Karpas-422 (cell line): ENCODE measurements around the gene CTBP2. TPM values are rescaled to one million over a fixed set of nuclear protein-coding genes. Genes with fewer than 3 reads are reported as not detected.

Source experiments
- DNase-seq: peaks from one replicate; pipeline ENCODE4 v3.0.0-alpha.2; 2015
- H2AFZ ChIP-seq: fragments of 200-600 bp; sonication (generic); 2 replicates; pipeline ENCODE4 v1.6.1; 2014; ENCODE audit warnings: antibody characterized with exemption, low read length, mixed read lengths
- H3K27ac ChIP-seq: fragments of 200-600 bp; sonication (generic); 2 replicates; pipeline ENCODE4 v1.5.1; 2014; ENCODE audit warnings: mild to moderate bottlenecking, low read length, moderate library complexity
- H3K27me3 ChIP-seq: fragments of 200-600 bp; sonication (generic); 2 replicates; pipeline ENCODE4 v1.6.1; 2014; ENCODE audit warnings: low read length, mixed read lengths
- H3K36me3 ChIP-seq: fragments of 200-600 bp; sonication (generic); 2 replicates; pipeline ENCODE4 v1.6.1; 2014; ENCODE audit warnings: low read length, mixed read lengths; ENCODE audit not compliant: insufficient read depth
- H3K4me1 ChIP-seq: fragments of 200-600 bp; sonication (generic); 2 replicates; pipeline ENCODE4 v1.6.1; 2014; ENCODE audit warnings: mild to moderate bottlenecking, low read length, mixed read lengths
- H3K4me2 ChIP-seq: fragments of 200-600 bp; sonication (generic); 2 replicates; pipeline ENCODE4 v1.6.1; 2014; ENCODE audit warnings: low read length, low read depth, mild to moderate bottlenecking; ENCODE audit not compliant: poor library complexity, severe bottlenecking
- H3K4me3 ChIP-seq: fragments of 200-600 bp; sonication (generic); 2 replicates; pipeline ENCODE4 v1.5.1; 2014; ENCODE audit warnings: mild to moderate bottlenecking, antibody characterized with exemption, low read length, mixed read lengths
- H3K79me2 ChIP-seq: fragments of 200-600 bp; sonication (generic); 2 replicates; pipeline ENCODE4 v1.6.1; 2014; ENCODE audit warnings: mild to moderate bottlenecking, low read length, mixed read lengths
- H3K9ac ChIP-seq: fragments of 200-600 bp; sonication (generic); 2 replicates; pipeline ENCODE4 v1.6.0; 2014; ENCODE audit warnings: low read length
- H3K9me2 ChIP-seq: fragments of 200-600 bp; sonication (generic), shearing (Covaris generic); replicated peaks from 2 replicates; pipeline ENCODE4 v1.6.0; 2014; ENCODE audit warnings: mild to moderate bottlenecking, low read length, moderate library complexity; ENCODE audit not compliant: insufficient read depth
- H3K9me3 ChIP-seq: fragments of 300-700, 200-600 bp; sonication (generic); 2 replicates; pipeline ENCODE4 v1.6.1; 2014; ENCODE audit warnings: low read length, mixed read lengths
- H4K20me1 ChIP-seq: fragments of 200-600 bp; sonication (generic); 2 replicates; pipeline ENCODE4 v1.6.1; 2014; ENCODE audit warnings: mild to moderate bottlenecking, antibody characterized with exemption, low read length, low read depth; ENCODE audit not compliant: insufficient read depth
- total RNA-seq: library from RNA; depleted of rRNA; stranded (reverse); fragments of >200 nt; shearing (Covaris generic); gene quantifications from 2 replicates; pipeline ENCODE4 v1.2.3, GENCODE V29; 2014; ENCODE audit warnings: low replicate concordance

The CTBP2 gene
- total RNA-seq, 1 experiment from 2014 or later, result 0.15 TPM

DNA sequence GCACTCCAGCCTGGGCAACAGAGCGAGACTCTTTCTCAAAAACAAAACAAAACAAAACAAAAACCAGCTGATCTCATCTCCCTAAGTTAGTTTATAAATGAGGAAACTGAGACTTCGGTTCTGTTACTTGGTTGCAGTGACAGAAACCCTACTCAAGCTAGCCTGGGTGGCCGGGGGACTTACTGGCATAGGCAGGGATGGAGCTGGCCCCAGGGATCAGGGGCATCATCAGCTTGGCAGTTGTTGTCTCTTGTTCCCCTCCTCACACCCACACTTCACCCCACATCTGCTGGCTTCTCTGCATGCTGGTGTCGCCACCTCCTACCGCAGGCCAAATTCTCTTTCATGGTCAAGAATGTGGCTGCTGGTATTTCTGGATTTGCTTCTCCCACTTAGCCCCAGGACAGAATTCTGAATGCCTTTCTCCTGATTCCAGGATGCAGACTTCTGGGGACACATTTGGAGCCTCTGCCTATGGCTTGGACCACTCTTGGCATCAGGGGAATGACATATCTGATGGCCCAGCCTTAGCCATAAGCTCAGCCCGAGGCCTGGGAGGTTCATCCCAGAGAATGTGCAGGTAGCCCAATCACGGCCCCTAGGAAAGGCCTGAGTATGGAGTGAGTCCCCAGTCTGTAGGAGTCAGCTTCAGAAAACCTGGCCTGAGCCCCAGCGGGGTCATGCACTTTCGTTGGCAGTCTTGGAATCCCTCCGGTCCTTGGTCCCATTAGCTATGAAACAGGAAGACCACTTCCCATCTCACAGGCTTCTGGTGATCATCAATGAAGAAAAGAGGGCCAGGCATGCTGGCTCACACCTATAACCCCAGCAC, 41.6 kb upstream of the CTBP2 start:
- Histone ChIP-seq H3K27me3 (no peaks in the 10 kb centered on the region), H3K79me2 (no peaks in the 10 kb centered on the region), H3K9ac (no peak overlapping the region), H3K4me1 (no peaks in the 10 kb centered on the region), H3K9me3 (no peaks in the 10 kb centered on the region), H3K4me3 (no peak overlapping the region), H3K27ac (no peak overlapping the region), H2AFZ (no peak overlapping the region), H3K36me3 (no peaks in the 10 kb centered on the region), H3K4me2 (no peak overlapping the region), H4K20me1 (no peaks in the 10 kb centered on the region), H3K9me2 (no peaks in the 10 kb centered on the region)
- no peak for DNase-seq

DNA sequence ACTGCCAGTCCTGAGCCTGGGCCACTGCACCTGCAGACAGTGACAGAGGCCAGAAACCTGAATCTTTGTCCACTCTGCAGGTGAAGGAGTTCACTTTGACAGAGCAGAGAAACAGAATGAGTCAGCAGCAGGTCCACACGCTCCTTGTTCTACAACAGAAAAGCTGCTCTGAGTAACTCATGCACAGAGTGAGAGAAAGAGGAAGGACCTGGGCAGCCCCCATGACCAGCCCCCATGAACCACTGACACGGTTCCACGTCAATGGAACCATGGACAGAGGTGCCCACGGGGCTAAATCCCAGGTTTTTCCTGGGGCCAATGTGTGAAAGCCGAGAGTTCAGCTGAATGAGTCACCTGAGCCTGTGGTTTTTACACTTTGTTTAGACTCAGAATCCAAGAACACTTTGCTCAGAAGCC, 40.8 kb upstream of the CTBP2 start:
- H3K9me2 ChIP-seq, result no peaks in the 10 kb centered on the region
- no peaks in the 10 kb centered on the region for H3K79me2 ChIP-seq
- no peak overlapping the region for H3K4me3 ChIP-seq
- no peaks in the 10 kb centered on the region for H3K4me1 ChIP-seq
- no peak overlapping the region for H2AFZ ChIP-seq
- no peaks in the 10 kb centered on the region for H3K9me3 ChIP-seq
- H4K20me1 ChIP-seq, result no peaks in the 10 kb centered on the region
- no peaks in the 10 kb centered on the region for H3K27me3 ChIP-seq
- H3K36me3 ChIP-seq, result no peaks in the 10 kb centered on the region
- H3K9ac ChIP-seq, result no peak overlapping the region
- DNase-seq, result no peak
- no peak overlapping the region for H3K27ac ChIP-seq
- H3K4me2 ChIP-seq, result no peak overlapping the region

DNA sequence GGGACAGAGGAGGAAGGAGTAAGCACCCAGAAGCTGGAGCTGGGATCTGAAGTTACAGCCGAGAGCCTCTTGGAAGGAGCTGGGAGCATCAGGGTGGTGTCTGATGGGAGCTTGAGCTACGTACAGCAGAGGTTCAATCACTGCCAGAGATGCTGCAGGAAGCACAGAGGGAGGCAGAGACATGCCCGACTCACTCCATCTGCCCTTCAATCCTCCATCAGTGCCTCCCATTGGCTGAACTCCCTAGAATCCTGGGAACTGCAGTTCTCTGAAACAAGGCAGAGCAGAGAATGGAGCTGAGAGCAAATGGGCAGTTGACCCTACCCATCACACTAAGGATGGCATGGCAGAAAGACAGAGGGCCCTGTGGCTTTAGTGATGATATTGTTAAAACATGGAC, 40.0 kb upstream of the CTBP2 start:
- no peak overlapping the region for H3K9ac ChIP-seq
- no peak overlapping the region for H3K27ac ChIP-seq
- no peaks in the 10 kb centered on the region for H3K9me2 ChIP-seq
- H4K20me1 ChIP-seq, result no peaks in the 10 kb centered on the region
- no peak overlapping the region for H3K4me3 ChIP-seq
- H3K4me1 ChIP-seq, result no peaks in the 10 kb centered on the region
- no peak overlapping the region for H3K4me2 ChIP-seq
- no peak overlapping the region for H2AFZ ChIP-seq
- H3K9me3 ChIP-seq, result no peaks in the 10 kb centered on the region
- H3K27me3 ChIP-seq, result no peaks in the 10 kb centered on the region
- H3K79me2 ChIP-seq, result no peaks in the 10 kb centered on the region
- no peak for DNase-seq
- no peaks in the 10 kb centered on the region for H3K36me3 ChIP-seq

GRCh38 chr10:125199270-125199669, 38.9 kb upstream of the CTBP2 start:
- Histone ChIP-seq H4K20me1 (no peaks in the 10 kb centered on the region), H3K4me2 (no peak overlapping the region), H3K9me2 (no peaks in the 10 kb centered on the region), H3K4me1 (no peaks in the 10 kb centered on the region), H3K9me3 (no peaks in the 10 kb centered on the region), H3K79me2 (no peaks in the 10 kb centered on the region), H3K27me3 (no peaks in the 10 kb centered on the region), H3K9ac (no peak overlapping the region), H3K36me3 (no peaks in the 10 kb centered on the region), H3K27ac (no peak overlapping the region), H2AFZ (no peak overlapping the region), H3K4me3 (no peak overlapping the region)
- no peak for DNase-seq

DNA sequence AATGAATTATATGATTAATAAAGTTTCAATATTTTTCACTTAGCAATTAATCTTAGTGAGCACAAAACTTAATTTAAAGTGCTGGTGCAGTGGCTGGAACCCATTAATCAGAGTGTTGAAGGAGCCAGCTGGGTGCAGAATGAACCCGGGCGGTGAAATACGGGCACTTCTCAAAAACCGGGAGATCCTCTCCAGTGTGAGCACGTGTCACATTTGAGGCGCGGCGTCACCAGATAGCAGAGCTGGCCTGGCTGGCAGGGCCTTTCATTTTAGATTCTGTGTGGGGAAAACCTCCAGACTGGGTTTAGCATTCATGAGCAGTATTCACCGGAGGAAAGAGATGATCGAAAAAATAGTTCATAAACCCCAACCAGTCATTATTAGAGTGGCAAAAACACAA, 34.5 kb upstream of the CTBP2 start:
- no peak overlapping the region for H2AFZ ChIP-seq
- no peaks in the 10 kb centered on the region for H3K9me2 ChIP-seq
- H3K9me3 ChIP-seq, result no peaks in the 10 kb centered on the region
- no peak overlapping the region for H3K4me2 ChIP-seq
- no peaks in the 10 kb centered on the region for H3K4me1 ChIP-seq
- no peaks in the 10 kb centered on the region for H3K36me3 ChIP-seq
- H3K9ac ChIP-seq, result no peak overlapping the region
- no peaks in the 10 kb centered on the region for H3K79me2 ChIP-seq
- H3K27me3 ChIP-seq, result no peaks in the 10 kb centered on the region
- H4K20me1 ChIP-seq, result no peaks in the 10 kb centered on the region
- no peak overlapping the region for H3K4me3 ChIP-seq
- no peak for DNase-seq
- H3K27ac ChIP-seq, result no peak overlapping the region

GRCh38 chr10:125193306-125193877, 33.0 kb upstream of the CTBP2 start:
- Histone ChIP-seq H3K4me1 (no peaks in the 10 kb centered on the region), H4K20me1 (no peaks in the 10 kb centered on the region), H3K79me2 (no peaks in the 10 kb centered on the region), H2AFZ (no peak overlapping the region), H3K4me2 (no peak overlapping the region), H3K27me3 (no peaks in the 10 kb centered on the region), H3K27ac (no peak overlapping the region), H3K36me3 (no peaks in the 10 kb centered on the region), H3K9me2 (no peaks in the 10 kb centered on the region), H3K9me3 (no peaks in the 10 kb centered on the region), H3K9ac (no peak overlapping the region), H3K4me3 (no peak overlapping the region)
- DNase-seq, result no peak

DNA sequence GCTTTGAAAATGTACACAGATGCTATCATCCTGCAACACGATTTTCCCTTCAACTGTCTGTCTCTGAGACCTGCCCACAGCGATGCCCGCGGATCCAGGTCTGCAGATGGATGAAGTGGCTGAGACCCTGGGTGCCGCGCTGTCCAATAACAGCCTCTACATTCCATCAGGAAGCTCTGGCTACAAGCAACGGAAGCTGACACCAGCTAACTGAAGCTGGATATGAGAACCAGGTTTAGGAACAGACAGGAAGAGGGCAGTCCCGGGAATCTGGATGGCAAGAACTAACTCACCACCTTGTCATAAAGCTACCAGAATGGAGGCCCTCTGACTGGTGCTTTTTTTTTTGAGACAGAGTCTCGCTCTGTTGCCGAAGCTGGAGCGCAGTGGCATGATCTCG, 32.3 kb upstream of the CTBP2 start:
- Histone ChIP-seq H3K9me3 (no peaks in the 10 kb centered on the region), H3K27ac (no peak overlapping the region), H3K27me3 (no peaks in the 10 kb centered on the region), H3K4me1 (no peaks in the 10 kb centered on the region), H3K36me3 (no peaks in the 10 kb centered on the region), H3K79me2 (no peaks in the 10 kb centered on the region), H3K9me2 (no peaks in the 10 kb centered on the region), H3K4me3 (no peak overlapping the region), H3K9ac (no peak overlapping the region), H2AFZ (no peak overlapping the region), H4K20me1 (no peaks in the 10 kb centered on the region), H3K4me2 (no peak overlapping the region)
- no peak for DNase-seq

DNA sequence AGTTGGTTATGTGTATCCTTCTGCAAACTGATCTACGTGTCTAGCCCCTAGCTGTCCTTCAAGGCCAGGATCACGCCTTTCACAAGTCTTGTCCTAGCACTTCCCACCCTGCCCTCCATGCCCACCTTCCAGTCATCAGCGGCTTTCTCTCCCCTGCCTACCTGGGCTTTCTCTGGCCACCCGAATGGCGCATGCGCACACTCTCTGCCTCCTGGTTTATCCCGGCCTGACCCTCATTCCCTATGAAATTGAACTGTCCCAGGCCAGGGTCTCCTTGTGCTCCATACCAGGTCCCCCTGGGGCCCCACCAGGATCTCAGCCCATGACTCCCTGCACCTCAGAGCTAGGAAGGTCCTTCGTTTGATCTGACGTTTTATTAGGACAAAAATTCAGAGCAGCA, 31.6 kb upstream of the CTBP2 start:
- no peaks in the 10 kb centered on the region for H3K36me3 ChIP-seq
- no peak overlapping the region for H2AFZ ChIP-seq
- H3K79me2 ChIP-seq, result no peaks in the 10 kb centered on the region
- no peaks in the 10 kb centered on the region for H4K20me1 ChIP-seq
- H3K9ac ChIP-seq, result no peak overlapping the region
- no peaks in the 10 kb centered on the region for H3K9me2 ChIP-seq
- no peaks in the 10 kb centered on the region for H3K4me1 ChIP-seq
- H3K4me3 ChIP-seq, result no peak overlapping the region
- no peak overlapping the region for H3K27ac ChIP-seq
- H3K9me3 ChIP-seq, result no peaks in the 10 kb centered on the region
- no peak for DNase-seq
- no peaks in the 10 kb centered on the region for H3K27me3 ChIP-seq
- no peak overlapping the region for H3K4me2 ChIP-seq
